ENCODE data around the gene TTYH1. TPM values are rescaled to one million over a fixed set of nuclear protein-coding genes. Genes with fewer than 3 reads are reported as not detected.

Gene TTYH1
- total and polyA plus RNA-seq, 9 of the 15 experiments (the other 6 are each of a cell fraction or from before 2014, with no cell fraction given), result 0.08 TPM; not detected in 8

GRCh38 chr19:54463531-54464043 is 48.3 kb downstream of the TTYH1 start, which contains the start of gene LENG9 (continued):
- TF ChIP-seq ZNF133 (CRISPR knock-in tag; IDR thresholded peaks at IDR 0.05), result no peak
- TF ChIP-seq ZFX (CRISPR knock-in tag; IDR thresholded peaks at IDR 0.05), result peak; percentile 73
- no peak for TF ChIP-seq NFYB (IDR thresholded peaks at IDR 0.05; ENCODE audit: extremely low read depth, insufficient read length)
- peak; percentile 66 for TF ChIP-seq CHD2 (IDR thresholded peaks at IDR 0.05; ENCODE audit: low read depth, low read length)
- TF ChIP-seq, protein P1, sequence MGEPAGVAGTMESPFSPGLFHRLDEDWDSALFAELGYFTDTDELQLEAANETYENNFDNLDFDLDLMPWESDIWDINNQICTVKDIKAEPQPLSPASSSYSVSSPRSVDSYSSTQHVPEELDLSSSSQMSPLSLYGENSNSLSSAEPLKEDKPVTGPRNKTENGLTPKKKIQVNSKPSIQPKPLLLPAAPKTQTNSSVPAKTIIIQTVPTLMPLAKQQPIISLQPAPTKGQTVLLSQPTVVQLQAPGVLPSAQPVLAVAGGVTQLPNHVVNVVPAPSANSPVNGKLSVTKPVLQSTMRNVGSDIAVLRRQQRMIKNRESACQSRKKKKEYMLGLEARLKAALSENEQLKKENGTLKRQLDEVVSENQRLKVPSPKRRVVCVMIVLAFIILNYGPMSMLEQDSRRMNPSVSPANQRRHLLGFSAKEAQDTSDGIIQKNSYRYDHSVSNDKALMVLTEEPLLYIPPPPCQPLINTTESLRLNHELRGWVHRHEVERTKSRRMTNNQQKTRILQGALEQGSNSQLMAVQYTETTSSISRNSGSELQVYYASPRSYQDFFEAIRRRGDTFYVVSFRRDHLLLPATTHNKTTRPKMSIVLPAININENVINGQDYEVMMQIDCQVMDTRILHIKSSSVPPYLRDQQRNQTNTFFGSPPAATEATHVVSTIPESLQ (CRISPR knock-in tag; IDR thresholded peaks at IDR 0.05), result 0 out of 2 replicates have a peak, but pooled peaks have one; percentile 24
- no peak for TF ChIP-seq CEBPZ (IDR thresholded peaks at IDR 0.05; ENCODE audit: borderline replicate concordance, low read depth, low read length)
- TF ChIP-seq ZNF57 (CRISPR knock-in tag; IDR thresholded peaks at IDR 0.05), result no peak
- no peak for TF ChIP-seq KLF10 (CRISPR knock-in tag; IDR thresholded peaks at IDR 0.05)
- TF ChIP-seq MXI1 (IDR thresholded peaks at IDR 0.05; ENCODE audit: low read depth, low read length), result no peak
- no peak for TF ChIP-seq CHD7 (IDR thresholded peaks at IDR 0.05; ENCODE audit: low read depth, low read length)
- TF ChIP-seq FIP1L1 (IDR thresholded peaks at IDR 0.05; ENCODE audit: low read depth, low read length, poor library complexity, severe bottlenecking), result no peak

Measured in K562 (cell line).